Mesothelial cell of epicardium (in vitro differentiated cells): Measurements from ENCODE around the gene MBOAT1. TPM values are rescaled to one million over a fixed set of nuclear protein-coding genes. Genes with fewer than 3 reads are reported as not detected.

Experiments used
- DNase-seq, 2 experiments: peaks; one replicate each; pipeline ENCODE4 v3.0.0; 2021; ENCODE audit warnings: low spot score in 2 of 2; ENCODE audit not compliant: unreplicated experiment in 2 of 2
- H3K27ac Mint-ChIP-seq: 2 replicates; pipeline ENCODE4 v1.8.0; 2021; ENCODE audit warnings: mixed read lengths
- H3K27me3 Mint-ChIP-seq: 2 replicates; pipeline ENCODE4 v1.8.0; 2021; ENCODE audit warnings: low read depth, mixed read lengths
- H3K36me3 Mint-ChIP-seq: 2 replicates; pipeline ENCODE4 v1.8.0; 2021; ENCODE audit warnings: mixed read lengths
- H3K4me1 Mint-ChIP-seq: 2 replicates; pipeline ENCODE4 v1.8.0; 2021; ENCODE audit warnings: mixed read lengths
- H3K4me3 Mint-ChIP-seq: 2 replicates; pipeline ENCODE4 v1.8.0; 2021; ENCODE audit warnings: mild to moderate bottlenecking, moderate library complexity, mixed read lengths
- H3K9me3 Mint-ChIP-seq: 2 replicates; pipeline ENCODE4 v1.8.0; 2021; ENCODE audit warnings: mixed read lengths
- CTCF ChIP-seq: fragments of 200-600 bp; sonication (generic); IDR thresholded peaks from one replicate; pipeline ENCODE4 v1.5.0; 2021; ENCODE audit warnings: antibody characterized with exemption; ENCODE audit not compliant: unreplicated experiment
- total RNA-seq: library from RNA; stranded (reverse); gene quantifications from 3 replicates; pipeline ENCODE4 v1.2.1, GENCODE V29; 2021

Gene MBOAT1
- total RNA-seq, 1 donor from 2014 or later: 23.5 TPM

- Mint-ChIP-seq H3K4me1 (peaks cover 60% of the 10 kb centered on the region), H3K36me3 (no peaks in the 10 kb centered on the region), H3K27ac (peak overlapping the region; percentile 98), H3K4me3 (peak overlapping the region; percentile 76), H3K27me3 (no peaks in the 10 kb centered on the region), H3K9me3 (no peaks in the 10 kb centered on the region)
- no peak for DNase-seq
- no peak for TF ChIP-seq CTCF
These were observed 1.1 kb upstream of the MBOAT1 start for GRCh38 chr6:20213271-20213798.

GRCh38 chr6:20211941-20212391 lies 303 bp downstream of the MBOAT1 start:
- DNase-seq: peak in 1 of 2 experiments; percentile 29
- H3K27me3 Mint-ChIP-seq: no peaks in the 10 kb centered on the region
- H3K4me3 Mint-ChIP-seq: peak overlapping the region; percentile 85
- TF ChIP-seq CTCF: no peak
- H3K36me3 Mint-ChIP-seq: no peaks in the 10 kb centered on the region
- H3K4me1 Mint-ChIP-seq: peaks cover 59% of the 10 kb centered on the region
- H3K9me3 Mint-ChIP-seq: no peaks in the 10 kb centered on the region
- H3K27ac Mint-ChIP-seq: peak overlapping the region; percentile 95

GRCh38 chr6:20211037-20211940 lies 980 bp downstream of the MBOAT1 start:
- H3K27ac Mint-ChIP-seq: peak overlapping the region; percentile 95
- peaks cover 63% of the 10 kb centered on the region for H3K4me1 Mint-ChIP-seq
- TF ChIP-seq CTCF: no peak
- H3K4me3 Mint-ChIP-seq: peak overlapping the region; percentile 85
- no peaks in the 10 kb centered on the region for H3K27me3 Mint-ChIP-seq
- no peaks in the 10 kb centered on the region for H3K9me3 Mint-ChIP-seq
- no peak for DNase-seq
- H3K36me3 Mint-ChIP-seq: no peaks in the 10 kb centered on the region

GRCh38 chr6:20210158-20210557 lies 2.1 kb downstream of the MBOAT1 start:
- H3K36me3 Mint-ChIP-seq: no peaks in the 10 kb centered on the region
- no peak overlapping the region for H3K27ac Mint-ChIP-seq
- no peak overlapping the region for H3K4me3 Mint-ChIP-seq
- H3K4me1 Mint-ChIP-seq: peaks cover 63% of the 10 kb centered on the region
- H3K27me3 Mint-ChIP-seq: no peaks in the 10 kb centered on the region
- DNase-seq: no peak
- H3K9me3 Mint-ChIP-seq: no peaks in the 10 kb centered on the region
- TF ChIP-seq CTCF: no peak

GRCh38 chr6:20208687-20209378 lies 3.4 kb downstream of the MBOAT1 start:
- Mint-ChIP-seq H3K27ac (no peak overlapping the region), H3K36me3 (no peaks in the 10 kb centered on the region), H3K27me3 (no peaks in the 10 kb centered on the region), H3K4me1 (peaks cover 65% of the 10 kb centered on the region), H3K9me3 (no peaks in the 10 kb centered on the region), H3K4me3 (no peak overlapping the region)
- no peak for TF ChIP-seq CTCF
- no peak for DNase-seq
